ENCODE measurements around the gene ZRANB1.

GRCh38 chr10:125011171-125011925 lies 69.4 kb downstream of the ZRANB1 start:
- TF ChIP-seq CTCF (IDR thresholded peaks at IDR 0.05; ENCODE audit: low read depth, low read length) (no peak), MAX (IDR thresholded peaks at IDR 0.05; ENCODE audit: low read depth, low read length) (no peak), POLR2A (IDR thresholded peaks at IDR 0.05; ENCODE audit: extremely low read depth, insufficient read length) (no peak)

Measured in NB4 (cell line).